GM19193 (cell line): Measurements from ENCODE around the gene CYP3A5.

Source experiments
- POLR2A ChIP-seq: IDR thresholded peaks from 4 replicates; pipeline ENCODE4 v1.6.1; 2011; ENCODE audit not compliant: insufficient read depth, insufficient read length; ENCODE audit errors: extremely low read depth

Gene CYP3A5

DNA sequence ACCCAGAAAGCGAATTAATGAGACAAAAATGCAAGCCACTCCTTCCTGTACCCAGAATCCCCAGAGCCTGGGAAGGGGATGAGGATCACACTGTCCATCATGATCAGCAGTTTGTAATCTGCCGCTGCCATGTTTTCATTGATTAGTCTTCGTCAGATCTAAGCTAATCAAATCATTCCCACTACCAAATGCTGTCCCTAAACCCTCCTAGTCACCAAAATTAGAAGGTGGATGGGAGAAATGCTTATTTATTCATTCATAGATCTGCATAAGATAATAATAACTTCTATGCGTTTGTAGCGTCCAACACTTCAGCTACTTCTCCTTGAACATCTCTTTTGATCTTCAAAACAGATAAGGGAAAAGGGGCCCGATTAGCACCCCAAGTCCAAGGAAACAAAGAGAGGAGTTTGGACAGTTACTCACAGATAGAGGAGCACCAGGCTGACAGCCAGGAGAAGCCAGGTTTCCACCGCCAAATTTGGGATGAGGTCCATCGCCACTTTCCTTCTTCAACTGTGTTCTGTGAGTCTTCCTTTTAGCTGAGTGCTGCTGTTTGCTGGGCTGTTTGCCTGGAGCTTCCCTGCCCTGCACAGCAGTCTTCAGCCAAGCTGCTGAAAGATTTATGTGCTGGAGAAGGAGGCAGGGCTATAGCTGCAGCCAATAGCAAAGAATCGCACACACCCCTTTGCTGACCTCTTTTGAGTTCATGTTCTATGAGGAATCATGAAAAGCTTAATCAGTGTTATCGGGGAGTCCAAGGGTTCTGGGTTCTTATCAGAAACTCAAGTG lies at the start of gene CYP3A5:
Gene CYP3A5 (minus strand): TSS at position 597 of the 792 bp plus-strand sequence. CDS start 100 bp downstream, at position 497.
- no peak for TF ChIP-seq POLR2A

DNA sequence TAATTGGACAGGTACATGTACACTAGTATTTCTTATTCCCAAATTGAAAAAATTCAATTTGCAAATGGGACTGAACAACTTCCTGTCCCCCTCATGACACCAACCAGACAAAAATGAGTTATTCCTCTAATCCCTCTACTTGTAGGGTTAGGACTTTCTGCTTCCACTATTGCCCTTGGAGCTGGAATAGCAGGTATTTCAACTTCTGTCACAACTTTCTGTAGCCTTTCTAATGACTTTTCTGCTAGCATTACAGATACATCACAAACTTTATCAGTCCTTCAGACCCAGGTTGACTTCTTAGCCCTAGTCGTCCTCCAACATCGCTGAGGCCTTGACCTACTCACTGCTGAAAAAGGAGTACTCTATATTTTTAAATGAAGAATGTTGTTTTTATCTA lies 48.8 kb upstream of the CYP3A5 start:
- TF ChIP-seq POLR2A: no peak

DNA sequence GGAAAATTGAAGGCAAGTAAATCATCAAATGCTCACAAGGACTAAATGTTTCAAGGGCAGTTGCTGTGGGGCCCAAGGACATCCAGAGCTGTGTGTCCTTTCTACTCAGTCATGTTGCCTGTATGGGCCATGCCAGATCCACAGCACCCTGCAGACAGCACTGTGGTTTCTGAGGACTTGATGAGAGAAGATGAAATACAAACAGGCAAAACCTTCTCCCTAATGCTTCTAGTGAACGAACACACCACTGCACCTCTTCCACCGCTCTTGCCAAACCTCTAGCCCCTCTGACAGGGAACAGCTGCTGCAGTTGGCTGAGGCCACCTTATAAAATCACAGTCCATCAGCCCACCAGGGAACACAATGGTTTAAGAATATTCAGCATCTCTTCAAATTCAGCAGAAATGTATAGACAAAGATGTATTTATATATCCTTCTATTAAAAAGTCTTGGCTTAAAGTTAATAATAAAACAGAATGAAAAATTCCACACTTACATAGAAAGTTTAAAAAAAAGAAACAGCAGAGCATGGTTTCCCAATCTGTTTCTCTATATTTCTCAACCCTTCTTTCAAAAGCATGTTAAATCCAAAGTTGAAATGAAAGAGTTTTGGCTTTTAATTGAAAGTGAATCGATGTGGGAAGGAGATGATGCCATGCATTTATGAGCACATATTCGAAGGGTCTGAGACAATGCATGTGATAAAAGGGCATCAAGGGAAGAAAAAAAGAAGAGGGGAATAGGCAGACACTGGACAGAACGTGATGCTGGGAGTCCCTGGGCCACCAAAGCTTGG lies 41.2 kb upstream of the CYP3A5 start:
- TF ChIP-seq POLR2A: no peak

DNA sequence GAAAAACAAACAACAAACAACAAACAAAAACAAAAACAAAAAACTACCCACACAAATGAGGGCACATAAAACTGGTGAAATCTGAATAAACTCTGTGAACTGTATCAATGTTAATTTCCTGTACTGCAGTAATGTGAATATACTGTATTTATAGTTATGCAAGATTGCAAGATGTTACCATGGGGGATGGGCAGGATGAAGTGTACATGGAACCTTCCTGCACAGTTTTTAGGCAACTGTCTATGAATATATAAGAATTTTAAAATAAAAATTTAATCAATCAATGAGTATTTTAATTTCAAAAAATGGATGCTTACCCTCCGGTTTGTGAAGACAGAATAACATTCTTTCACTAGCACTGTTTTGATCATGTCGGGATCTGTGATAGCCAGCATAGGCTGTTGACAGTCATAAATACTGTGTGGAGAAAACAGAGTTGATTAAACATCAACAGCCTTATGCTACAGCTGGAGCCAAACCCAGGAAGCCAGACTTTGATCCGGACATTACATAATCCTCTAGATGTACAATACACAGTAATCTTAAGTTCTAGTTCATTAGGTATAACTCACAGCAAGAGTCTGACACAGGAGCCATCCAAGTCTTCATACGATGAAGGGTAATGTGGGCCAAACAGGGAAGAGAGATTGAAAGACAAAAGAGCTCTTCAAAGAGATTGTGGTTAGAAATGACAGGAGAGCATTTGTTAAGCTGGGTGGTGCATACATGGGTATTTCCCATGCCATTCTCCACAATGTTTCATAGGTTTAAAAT lies 40.4 kb upstream of the CYP3A5 start:
- TF ChIP-seq POLR2A: no peak

DNA sequence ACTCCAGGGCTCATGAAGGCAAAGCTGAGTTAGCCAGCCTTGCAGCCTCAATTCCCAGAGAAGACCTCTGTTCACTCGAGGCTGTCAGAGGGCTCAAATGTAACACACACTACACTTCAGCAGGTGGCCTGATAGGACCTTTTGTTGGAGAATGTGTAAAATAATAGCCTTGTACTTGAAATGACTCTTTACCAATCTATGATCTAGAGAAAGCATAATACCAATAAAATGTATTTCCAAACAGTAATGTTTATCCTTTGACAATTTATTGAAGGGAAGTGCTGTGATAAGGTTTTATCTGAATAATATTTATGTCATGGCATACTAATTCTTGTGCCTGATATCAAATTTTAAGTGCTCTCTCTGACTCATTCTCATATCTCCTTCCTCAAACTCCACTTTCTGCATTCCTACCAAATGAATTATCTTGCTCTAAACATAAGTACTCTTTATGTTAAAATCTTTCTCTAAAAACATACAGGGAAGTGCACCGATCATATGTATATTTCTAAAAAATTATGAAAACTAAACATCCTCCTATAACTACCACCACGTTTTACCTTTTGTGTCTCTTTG lies 34.3 kb upstream of the CYP3A5 start:
- TF ChIP-seq POLR2A: no peak

DNA sequence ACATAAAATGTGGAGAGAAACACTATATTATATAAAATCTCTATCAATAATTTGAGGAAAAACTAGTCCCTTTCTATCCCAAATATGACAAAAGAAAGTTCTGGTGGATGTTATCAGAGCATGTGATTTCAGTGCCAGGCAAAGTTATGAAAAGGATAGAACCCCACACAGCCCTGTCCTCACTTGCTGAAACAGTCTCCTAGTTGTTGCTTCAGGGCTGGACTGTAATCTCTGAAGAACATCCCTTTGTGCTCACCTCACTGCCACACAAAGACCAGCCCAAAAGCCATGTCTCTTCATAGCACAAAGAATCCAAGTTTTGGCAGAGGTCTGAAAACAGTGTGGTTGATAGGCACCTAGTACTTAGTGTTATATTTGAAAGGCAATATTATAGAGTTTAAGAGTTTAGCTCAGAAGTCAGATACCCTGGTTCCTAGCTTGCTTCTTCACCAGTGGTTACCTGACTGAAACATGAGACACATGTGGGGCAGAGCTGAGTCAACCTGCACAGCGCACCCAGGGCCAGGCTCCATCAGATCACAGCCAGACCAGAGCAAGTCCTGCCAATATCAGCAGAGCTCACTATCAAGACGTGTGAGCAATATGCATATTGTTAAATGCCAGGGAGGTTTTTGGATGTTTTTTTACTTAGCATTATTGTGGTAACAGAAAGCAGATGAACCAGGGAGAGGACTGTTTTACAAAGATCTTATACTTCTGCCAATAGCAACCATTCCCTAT lies 30.2 kb upstream of the CYP3A5 start:
- TF ChIP-seq POLR2A: no peak

DNA sequence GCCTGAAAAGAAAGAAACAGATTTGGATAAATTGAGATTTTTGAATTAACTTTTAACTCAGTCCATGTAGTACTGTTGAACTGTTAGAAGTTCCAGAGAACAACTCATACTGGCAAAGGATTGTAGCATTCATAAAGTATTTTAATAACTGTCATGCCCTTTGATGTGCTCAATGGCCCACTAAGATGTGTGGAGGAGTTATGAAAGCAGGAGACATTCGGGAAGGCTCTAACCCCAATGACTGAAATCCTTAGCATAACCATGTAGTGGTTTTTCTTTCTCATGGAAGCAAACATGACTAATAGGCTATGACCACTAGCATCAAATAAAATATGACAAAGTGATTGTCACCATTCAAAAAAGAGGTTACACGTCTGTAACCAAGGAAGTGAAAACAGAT lies 29.5 kb upstream of the CYP3A5 start:
- TF ChIP-seq POLR2A: no peak

DNA sequence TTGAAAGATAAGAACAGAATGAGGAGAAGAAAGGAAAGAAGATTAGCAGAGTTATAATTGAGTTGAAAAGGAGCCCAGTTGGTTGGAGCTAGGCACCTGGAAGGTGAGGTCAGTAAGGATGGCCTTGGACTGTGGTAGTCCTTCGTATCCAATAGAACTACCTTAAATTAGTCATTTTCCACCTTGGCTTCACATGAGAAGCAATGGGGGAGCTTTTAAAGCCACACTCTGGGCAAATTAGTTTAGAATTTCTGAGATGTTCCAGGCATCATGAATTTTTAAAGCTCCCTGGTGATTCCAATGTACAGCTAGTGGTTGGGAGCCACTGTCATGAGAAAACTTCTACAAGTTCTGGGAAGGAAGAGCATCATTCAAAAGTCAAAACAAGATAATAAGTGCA lies 27.3 kb upstream of the CYP3A5 start:
- TF ChIP-seq POLR2A: no peak

DNA sequence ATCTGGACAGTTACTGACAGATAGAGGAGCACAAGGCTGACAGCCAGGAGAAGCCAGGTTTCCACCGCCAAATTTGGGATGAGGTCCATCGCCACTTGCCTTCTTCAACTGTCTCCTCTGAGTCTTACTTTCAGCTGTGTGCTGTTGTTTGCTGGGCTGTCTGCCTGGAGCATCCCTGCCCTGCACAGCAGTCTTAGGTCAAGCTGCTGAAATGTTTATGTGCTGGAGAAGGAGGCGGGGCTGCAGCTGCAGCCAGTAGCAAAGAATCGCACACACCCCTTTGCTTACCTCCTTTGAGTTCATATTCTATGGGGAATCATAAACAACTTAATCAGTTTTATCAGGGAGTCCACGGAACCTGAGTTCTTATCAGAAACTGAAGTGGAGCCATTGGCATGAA lies 20.1 kb upstream of the CYP3A5 start:
- TF ChIP-seq POLR2A: no peak

DNA sequence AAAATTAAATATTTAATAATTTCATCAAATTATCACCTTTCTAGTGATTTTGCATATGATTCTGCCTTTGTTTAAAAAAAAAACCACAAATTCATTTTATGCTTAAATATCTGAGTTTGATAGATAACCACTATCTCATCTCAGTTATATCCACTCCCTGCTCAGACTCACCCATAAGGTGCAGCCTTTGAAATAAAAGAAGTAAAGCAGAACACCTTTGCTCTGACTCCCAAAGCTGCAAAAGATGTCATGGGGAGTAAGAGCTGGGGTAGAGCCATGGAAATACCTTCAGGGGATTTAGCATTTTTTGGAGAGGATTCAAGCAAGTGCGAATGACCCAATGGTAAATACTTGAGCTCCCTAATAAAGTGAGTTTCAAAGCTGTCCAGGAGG lies 15.1 kb upstream of the CYP3A5 start:
- TF ChIP-seq POLR2A: no peak

DNA sequence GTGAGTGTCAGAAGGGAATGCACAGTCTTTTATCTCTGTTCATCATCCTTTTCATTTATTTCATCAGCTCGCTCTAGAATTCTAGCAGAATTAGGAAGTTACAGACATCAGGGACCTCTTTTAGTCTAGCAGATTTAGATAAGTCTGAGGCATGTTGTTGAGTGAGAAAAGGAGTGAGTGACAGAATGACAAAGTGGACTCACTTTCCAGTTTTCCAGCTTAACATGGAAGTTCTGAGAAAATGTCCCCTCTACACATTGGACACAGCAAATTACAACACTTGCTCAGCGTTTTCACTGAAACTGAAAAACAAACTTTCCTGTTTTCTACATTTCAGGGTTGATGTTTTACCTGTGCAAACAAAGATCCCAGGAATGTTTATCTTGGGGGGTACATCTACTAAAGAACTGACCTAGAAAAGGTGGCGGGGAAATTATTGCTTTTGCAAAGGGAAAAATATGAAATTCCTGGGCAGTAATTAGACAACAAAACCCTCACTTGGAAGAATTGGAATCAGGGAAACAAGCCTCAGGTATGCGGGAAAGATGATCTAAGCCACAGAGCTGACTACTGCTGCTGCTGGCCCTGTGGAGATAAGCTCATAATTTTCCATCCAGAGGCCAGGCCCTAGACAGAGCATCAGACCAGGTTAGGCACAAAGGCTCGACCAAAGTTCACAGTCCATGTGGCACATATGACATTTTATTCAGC lies 14.6 kb upstream of the CYP3A5 start:
- no peak for TF ChIP-seq POLR2A

DNA sequence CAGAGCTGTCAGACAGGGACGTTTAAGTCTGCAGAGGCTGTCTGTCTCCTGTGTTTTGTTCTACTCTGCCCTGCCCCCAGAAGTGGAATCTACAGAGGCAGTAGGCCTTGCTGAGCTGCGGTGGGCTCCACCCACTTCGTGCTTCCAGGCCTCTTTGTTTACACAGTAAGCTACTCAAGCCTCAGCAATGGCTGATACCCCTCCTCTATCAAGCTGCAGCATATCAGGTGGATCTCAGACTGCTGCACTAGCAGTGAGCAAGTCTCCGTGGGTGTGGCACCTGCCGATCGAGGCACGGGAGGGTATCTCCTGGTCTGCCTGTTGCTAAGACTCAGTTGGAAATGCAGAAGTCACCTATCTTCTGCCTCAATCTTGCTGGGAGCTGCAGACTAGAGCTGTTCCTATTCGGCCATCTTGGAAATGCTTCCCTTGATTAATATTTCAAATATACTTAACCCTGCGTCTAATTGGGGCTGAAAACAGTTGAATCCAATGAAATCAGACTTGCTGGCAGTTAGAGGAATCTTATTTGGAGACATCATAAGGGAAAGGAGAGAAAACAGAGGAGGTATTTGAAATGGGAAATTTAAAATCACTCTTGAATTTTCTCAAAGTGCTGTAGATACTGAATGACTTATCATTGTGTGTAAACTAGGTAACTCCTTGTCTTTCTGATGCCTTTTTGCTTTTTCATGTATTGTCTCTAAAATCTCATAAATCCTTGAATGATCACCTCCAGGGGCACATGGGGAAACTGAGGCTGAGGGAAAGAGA lies 13.8 kb upstream of the CYP3A5 start:
- no peak for TF ChIP-seq POLR2A

DNA sequence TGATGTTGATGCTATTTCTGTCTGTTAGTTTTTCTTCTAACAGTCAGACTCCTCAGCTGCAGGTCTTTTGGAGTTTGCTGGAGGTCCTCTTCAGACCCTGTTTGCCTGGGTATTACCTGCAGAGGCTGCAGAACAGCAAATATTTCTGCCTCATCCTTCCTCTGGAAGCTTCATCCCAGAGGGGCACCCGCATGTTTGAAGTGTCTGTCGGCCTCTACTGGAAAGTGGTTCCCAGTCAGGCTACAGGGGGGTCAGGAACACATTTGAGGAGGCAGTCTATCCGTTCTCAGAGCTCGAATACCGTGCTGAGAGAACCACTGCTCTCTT lies 13.3 kb upstream of the CYP3A5 start:
- no peak for TF ChIP-seq POLR2A
